Smooth muscle cell of the brain vasculature (primary cell): ENCODE results near the gene GSTM3.
"Not testable (repeated sequence)": the region's sequence is repeated elsewhere in the genome, so short reads cannot be mapped to it uniquely, and the experiment has no call there.

Experiments
- DNase-seq: peaks from one replicate; pipeline ENCODE4 v3.0.0-alpha.2; 2012; ENCODE audit warnings: low read depth, low spot score

The GSTM3 gene

GRCh38 chr1:109762039-109762585, 21.3 kb upstream of the GSTM3 start:
- no peak for DNase-seq

- no peak for DNase-seq
Measured at GRCh38 chr1:109761227-109762038, 20.6 kb upstream of the GSTM3 start.

GRCh38 chr1:109760581-109761226, 19.9 kb upstream of the GSTM3 start:
- DNase-seq, result no peak

- DNase-seq, result no peak
Measured at GRCh38 chr1:109759513-109760334, 18.9 kb upstream of the GSTM3 start.

- DNase-seq, result no peak
Measured at GRCh38 chr1:109757936-109758786, 17.3 kb upstream of the GSTM3 start.

GRCh38 chr1:109756848-109757521, 16.1 kb upstream of the GSTM3 start:
- DNase-seq, result no peak

GRCh38 chr1:109756325-109756724, 15.5 kb upstream of the GSTM3 start:
- not testable (repeated sequence) for DNase-seq

- DNase-seq, result no peak
Measured at GRCh38 chr1:109754738-109755137, 13.9 kb upstream of the GSTM3 start.

GRCh38 chr1:109751531-109752260, 10.9 kb upstream of the GSTM3 start:
- DNase-seq, result no peak

- no peak for DNase-seq
Measured at GRCh38 chr1:109750920-109751319, 10.1 kb upstream of the GSTM3 start.

- DNase-seq, result no peak
Measured at GRCh38 chr1:109750241-109750882, 9.5 kb upstream of the GSTM3 start.

- DNase-seq, result no peak
Measured at GRCh38 chr1:109749221-109749620, 8.4 kb upstream of the GSTM3 start.

GRCh38 chr1:109748311-109748710, 7.5 kb upstream of the GSTM3 start:
- not testable (repeated sequence) for DNase-seq

- DNase-seq, result no peak
Measured at GRCh38 chr1:109739738-109740614, 862 bp downstream of the GSTM3 start.

- no peak for DNase-seq
Measured at GRCh38 chr1:109733236-109733870, 7.5 kb downstream of the GSTM3 start.

- DNase-seq, result no peak
Measured at GRCh38 chr1:109732390-109732881, 8.4 kb downstream of the GSTM3 start.

GRCh38 chr1:109730666-109731065, 10.2 kb downstream of the GSTM3 start:
- no peak for DNase-seq

GRCh38 chr1:109728870-109729269, 12.0 kb downstream of the GSTM3 start:
- DNase-seq, result no peak
